Epithelial cell of esophagus (primary cell): ENCODE measurements around the gene ARPC2.
A peak's percentile ranks its signal among the peaks of the same experiment; 100 is the strongest.

Experiments
- DNase-seq: peaks from one replicate; pipeline ENCODE4 v3.0.0; 2010; ENCODE audit warnings: low read depth
- H3K4me3 ChIP-seq: 2 replicates; pipeline ENCODE4 v1.5.1; 2011; ENCODE audit warnings: mild to moderate bottlenecking, low read length, control low read depth
- CTCF ChIP-seq: IDR thresholded peaks from 2 replicates; pipeline ENCODE4 v1.5.1; 2011; ENCODE audit warnings: low read depth, mild to moderate bottlenecking, low read length, control low read depth, inconsistent platforms; ENCODE audit not compliant: insufficient read depth; ENCODE audit errors: missing control alignments

ARPC2 gene

GRCh38 chr2:218259099-218259961 lies 42.3 kb downstream of the ARPC2 start:
- TF ChIP-seq CTCF, result no peak
- DNase-seq, result peak; percentile 68
- H3K4me3 ChIP-seq, result no peak overlapping the region

GRCh38 chr2:218260166-218260565 lies 43.2 kb downstream of the ARPC2 start:
- DNase-seq, result no peak
- no peak for TF ChIP-seq CTCF
- no peak overlapping the region for H3K4me3 ChIP-seq

GRCh38 chr2:218260742-218261422 lies 43.9 kb downstream of the ARPC2 start, which contains the start of gene GPBAR1:
TSS of gene GPBAR1 (plus strand) at chr2:218261015. CDS start at chr2:218262725, 1,710 bp downstream.
- DNase-seq, result no peak
- TF ChIP-seq CTCF, result no peak
- H3K4me3 ChIP-seq, result no peak within 1 kb of the TSS

- no peak for DNase-seq
- no peak overlapping the region for H3K4me3 ChIP-seq
- TF ChIP-seq CTCF, result no peak
Observed at GRCh38 chr2:218261423-218262236, 44.6 kb downstream of the ARPC2 start.

GRCh38 chr2:218262237-218262600 lies 45.2 kb downstream of the ARPC2 start:
- H3K4me3 ChIP-seq, result no peak overlapping the region
- no peak for TF ChIP-seq CTCF
- no peak for DNase-seq

GRCh38 chr2:218262631-218263586 lies 45.9 kb downstream of the ARPC2 start:
- no peak overlapping the region for H3K4me3 ChIP-seq
- DNase-seq, result no peak
- TF ChIP-seq CTCF, result no peak
